Endodermal cell (in vitro differentiated cells): ENCODE data around the gene HEYL. TPM values are rescaled to one million over a fixed set of nuclear protein-coding genes. Genes with fewer than 3 reads are reported as not detected.

Experiments
- DNase-seq: peaks from one replicate; pipeline ENCODE4 v3.0.0-alpha.2; 2017
- H3K27ac ChIP-seq: 2 replicates; pipeline ENCODE4 v1.5.1; 2013; ENCODE audit warnings: mild to moderate bottlenecking, low read depth, low read length, moderate library complexity
- H3K27me3 ChIP-seq: 2 replicates; pipeline ENCODE4 v1.6.1; 2013; ENCODE audit warnings: mild to moderate bottlenecking, low read length, moderate library complexity; ENCODE audit not compliant: insufficient read depth, control insufficient read depth, poor library complexity, severe bottlenecking
- H3K36me3 ChIP-seq: 2 replicates; pipeline ENCODE4 v1.7.0; 2013; ENCODE audit warnings: mild to moderate bottlenecking, low read length, moderate library complexity; ENCODE audit not compliant: control insufficient read depth, insufficient read depth
- H3K4me1 ChIP-seq: one replicate; pipeline ENCODE4 v1.7.0; 2013; ENCODE audit warnings: low read length; ENCODE audit not compliant: control insufficient read depth, insufficient read depth
- H3K4me3 ChIP-seq: 2 replicates; pipeline ENCODE4 v1.5.1; 2013; ENCODE audit warnings: mild to moderate bottlenecking, low read length, moderate library complexity
- H3K9ac ChIP-seq: 2 replicates; pipeline ENCODE4 v1.6.1; 2013; ENCODE audit warnings: mild to moderate bottlenecking, low read length, moderate library complexity; ENCODE audit not compliant: poor library complexity, severe bottlenecking; ENCODE audit errors: extremely low read depth
- H3K9me3 ChIP-seq: 2 replicates; pipeline ENCODE4 v1.6.1; 2013; ENCODE audit warnings: mild to moderate bottlenecking, low read length, moderate library complexity; ENCODE audit not compliant: control insufficient read depth
- H3K27ac Mint-ChIP-seq: 2 replicates; pipeline ENCODE4 v1.8.0; 2020; ENCODE audit warnings: mixed read lengths
- H3K27me3 Mint-ChIP-seq: 2 replicates; pipeline ENCODE4 v1.8.0; 2021; ENCODE audit warnings: mild to moderate bottlenecking, mixed read lengths; ENCODE audit not compliant: insufficient read depth
- H3K36me3 Mint-ChIP-seq: 2 replicates; pipeline ENCODE4 v1.8.0; 2020; ENCODE audit warnings: low read depth, mixed read lengths
- H3K4me1 Mint-ChIP-seq: 2 replicates; pipeline ENCODE4 v1.8.0; 2020; ENCODE audit warnings: mixed read lengths
- H3K4me3 Mint-ChIP-seq: 2 replicates; pipeline ENCODE4 v1.8.0; 2020; ENCODE audit warnings: mild to moderate bottlenecking, moderate library complexity, mixed read lengths
- H3K9me3 Mint-ChIP-seq: 2 replicates; pipeline ENCODE4 v1.8.0; 2020; ENCODE audit warnings: mild to moderate bottlenecking, mixed read lengths
- WGBS, 2 experiments: methylation state at CpG; one replicate each; pipeline versions ENCODE4 v1.1.5 to v1.1.7; 2013; ENCODE audit warnings: missing lambda C conversion rate in 2 of 2, mixed read lengths in 1 of 2; ENCODE audit not compliant: insufficient coverage in 1 of 2, insufficient read length in 1 of 2; 5-methylcytosine and 5-hydroxymethylcytosine counted together
- total RNA-seq, 2 donors: library from RNA; stranded (reverse); fragmentation: NEBNext Ultra II Directional in 1 of 2; extraction: Animal tissue kit (Norgen Biotek cat#: 25700) in 1 of 2; gene quantifications; 2 replicates in 1 of 2; 3 replicates in 1 of 2; pipeline ENCODE4 v1.2.1, GENCODE V29; 2021
- TF ChIP-seq, protein P1 (sequence below): fragments of 200-600 bp; sonication (generic); conservative IDR thresholded peaks from 2 replicates; pipeline ENCODE4 v1.5.0; 2021; ENCODE audit warnings: antibody characterized with exemption, mild to moderate bottlenecking

The HEYL gene
- total RNA-seq, 2 donors from 2014 or later: 1.2 to 1.5 TPM

DNA sequence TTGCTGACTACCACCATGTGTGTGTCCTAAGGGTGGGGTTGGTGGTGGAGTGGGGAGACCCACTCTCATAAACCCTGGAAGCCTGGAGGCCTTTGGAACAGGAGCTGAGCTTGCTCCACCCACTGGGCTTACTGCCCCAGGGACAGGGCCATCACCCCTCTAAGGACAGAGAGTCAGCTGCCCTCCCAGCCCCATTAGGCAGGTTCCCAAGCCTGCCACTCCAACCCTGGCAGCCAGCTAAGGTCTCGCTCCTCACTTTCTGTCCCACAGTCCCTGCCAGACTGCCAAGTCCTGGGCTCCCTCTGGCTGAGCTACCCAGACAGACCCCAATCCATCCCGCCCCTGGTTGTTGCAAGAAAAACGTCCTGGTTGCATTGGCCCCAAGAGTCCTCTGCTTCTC is 28.7 kb upstream of the HEYL start:
- Histone ChIP-seq H3K9me3 (no peaks in the 10 kb centered on the region), H3K36me3 (no peaks in the 10 kb centered on the region), H3K4me1 (no peaks in the 10 kb centered on the region), H3K9ac (no peak overlapping the region), H3K27me3 (peaks cover 94% of the 10 kb centered on the region), H3K4me3 (no peak overlapping the region), H3K27ac (no peak overlapping the region)
- peaks cover 98% of the 10 kb centered on the region for H3K27me3 Mint-ChIP-seq
- no peaks in the 10 kb centered on the region for H3K36me3 Mint-ChIP-seq
- no peak for DNase-seq
- peaks cover 5% of the 10 kb centered on the region for H3K4me1 Mint-ChIP-seq
- no peak overlapping the region for H3K4me3 Mint-ChIP-seq
- H3K27ac Mint-ChIP-seq: no peak overlapping the region
- WGBS, 2 experiments: 41 to 65% methylated on average over 2 to 3 of the region's 3 CpGs
- no peaks in the 10 kb centered on the region for H3K9me3 Mint-ChIP-seq
- TF ChIP-seq, protein P1, sequence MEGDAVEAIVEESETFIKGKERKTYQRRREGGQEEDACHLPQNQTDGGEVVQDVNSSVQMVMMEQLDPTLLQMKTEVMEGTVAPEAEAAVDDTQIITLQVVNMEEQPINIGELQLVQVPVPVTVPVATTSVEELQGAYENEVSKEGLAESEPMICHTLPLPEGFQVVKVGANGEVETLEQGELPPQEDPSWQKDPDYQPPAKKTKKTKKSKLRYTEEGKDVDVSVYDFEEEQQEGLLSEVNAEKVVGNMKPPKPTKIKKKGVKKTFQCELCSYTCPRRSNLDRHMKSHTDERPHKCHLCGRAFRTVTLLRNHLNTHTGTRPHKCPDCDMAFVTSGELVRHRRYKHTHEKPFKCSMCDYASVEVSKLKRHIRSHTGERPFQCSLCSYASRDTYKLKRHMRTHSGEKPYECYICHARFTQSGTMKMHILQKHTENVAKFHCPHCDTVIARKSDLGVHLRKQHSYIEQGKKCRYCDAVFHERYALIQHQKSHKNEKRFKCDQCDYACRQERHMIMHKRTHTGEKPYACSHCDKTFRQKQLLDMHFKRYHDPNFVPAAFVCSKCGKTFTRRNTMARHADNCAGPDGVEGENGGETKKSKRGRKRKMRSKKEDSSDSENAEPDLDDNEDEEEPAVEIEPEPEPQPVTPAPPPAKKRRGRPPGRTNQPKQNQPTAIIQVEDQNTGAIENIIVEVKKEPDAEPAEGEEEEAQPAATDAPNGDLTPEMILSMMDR: no peak

DNA sequence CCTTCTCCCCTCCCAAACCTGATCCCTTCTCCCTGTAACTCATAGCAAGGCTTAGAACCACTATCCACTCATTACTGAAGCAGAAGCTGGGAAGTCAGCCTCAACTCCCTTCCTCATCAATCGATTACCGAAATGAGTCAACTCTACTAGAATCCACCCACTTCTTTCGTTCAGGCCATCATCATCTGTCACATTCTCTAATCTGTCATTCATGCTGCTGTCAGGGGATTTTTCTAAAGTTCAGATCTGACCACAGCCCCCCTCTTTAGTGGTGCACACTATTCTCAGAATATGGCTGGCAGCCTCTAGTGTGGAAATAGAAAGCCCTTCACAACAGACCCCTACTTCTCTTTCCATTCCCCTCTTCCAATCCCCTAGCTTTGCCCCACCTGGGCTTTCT is 27.3 kb upstream of the HEYL start:
- Histone ChIP-seq H3K9ac (no peak overlapping the region), H3K4me3 (no peak overlapping the region), H3K36me3 (no peaks in the 10 kb centered on the region), H3K4me1 (no peaks in the 10 kb centered on the region), H3K27ac (no peak overlapping the region), H3K27me3 (peaks cover 94% of the 10 kb centered on the region), H3K9me3 (no peaks in the 10 kb centered on the region)
- 84 to 88% methylated on average over 3 of the region's 3 CpGs for WGBS, 2 experiments
- DNase-seq: no peak
- Mint-ChIP-seq H3K36me3 (no peaks in the 10 kb centered on the region), H3K27ac (no peak overlapping the region), H3K27me3 (peaks cover 98% of the 10 kb centered on the region), H3K9me3 (no peaks in the 10 kb centered on the region), H3K4me3 (no peak overlapping the region), H3K4me1 (peaks cover 5% of the 10 kb centered on the region)
- TF ChIP-seq, protein P1: no peak

- Histone ChIP-seq H3K27ac (no peak overlapping the region), H3K9me3 (no peaks in the 10 kb centered on the region), H3K4me3 (no peak overlapping the region), H3K9ac (no peak overlapping the region), H3K36me3 (no peaks in the 10 kb centered on the region), H3K4me1 (no peaks in the 10 kb centered on the region), H3K27me3 (peaks cover 94% of the 10 kb centered on the region)
- H3K27me3 Mint-ChIP-seq: peaks cover 99% of the 10 kb centered on the region
- peak; percentile 74 for DNase-seq
- no peak overlapping the region for H3K4me3 Mint-ChIP-seq
- H3K9me3 Mint-ChIP-seq: no peaks in the 10 kb centered on the region
- H3K36me3 Mint-ChIP-seq: no peaks in the 10 kb centered on the region
- TF ChIP-seq, protein P1: no peak
- H3K27ac Mint-ChIP-seq: no peak overlapping the region
- H3K4me1 Mint-ChIP-seq: no peaks in the 10 kb centered on the region
- 82 to 88% methylated on average over 6 to 8 of the region's 8 CpGs for WGBS, 2 experiments
Observed at GRCh38 chr1:39663559-39663958, 24.1 kb upstream of the HEYL start.
